VCaP (cell line): ENCODE data around the gene COMMD8.

Experiments used
- H3K27ac ChIP-seq: fragments of 450-650 bp; 2 replicates; pipeline ENCODE4 v1.5.1; 2017
- TF ChIP-seq, protein P1 (sequence below): fragments of 450-650 bp; conservative IDR thresholded peaks from 2 replicates; pipeline ENCODE4 v1.5.1; 2017; ENCODE audit warnings: mild to moderate bottlenecking, moderate library complexity

COMMD8 gene

DNA sequence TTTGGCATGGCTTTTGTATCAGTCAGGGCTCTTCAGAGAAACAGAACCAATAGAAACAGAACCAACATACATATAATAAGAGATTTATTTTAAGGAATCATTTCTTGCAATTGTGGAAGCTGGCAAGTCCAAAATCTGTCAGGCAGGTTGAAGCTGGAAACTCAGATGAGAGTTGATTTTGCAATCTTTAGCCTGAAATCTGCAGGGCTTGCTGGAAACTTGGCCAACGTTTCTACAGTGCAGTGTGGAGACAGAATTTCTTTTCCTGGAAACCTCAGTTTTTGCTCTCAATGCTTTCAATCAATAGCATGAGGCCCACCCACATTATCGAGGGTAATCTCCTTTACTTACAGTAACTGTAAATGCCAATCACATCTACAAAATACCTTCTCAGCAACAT lies 45.4 kb downstream of the COMMD8 start:
- TF ChIP-seq, protein P1, sequence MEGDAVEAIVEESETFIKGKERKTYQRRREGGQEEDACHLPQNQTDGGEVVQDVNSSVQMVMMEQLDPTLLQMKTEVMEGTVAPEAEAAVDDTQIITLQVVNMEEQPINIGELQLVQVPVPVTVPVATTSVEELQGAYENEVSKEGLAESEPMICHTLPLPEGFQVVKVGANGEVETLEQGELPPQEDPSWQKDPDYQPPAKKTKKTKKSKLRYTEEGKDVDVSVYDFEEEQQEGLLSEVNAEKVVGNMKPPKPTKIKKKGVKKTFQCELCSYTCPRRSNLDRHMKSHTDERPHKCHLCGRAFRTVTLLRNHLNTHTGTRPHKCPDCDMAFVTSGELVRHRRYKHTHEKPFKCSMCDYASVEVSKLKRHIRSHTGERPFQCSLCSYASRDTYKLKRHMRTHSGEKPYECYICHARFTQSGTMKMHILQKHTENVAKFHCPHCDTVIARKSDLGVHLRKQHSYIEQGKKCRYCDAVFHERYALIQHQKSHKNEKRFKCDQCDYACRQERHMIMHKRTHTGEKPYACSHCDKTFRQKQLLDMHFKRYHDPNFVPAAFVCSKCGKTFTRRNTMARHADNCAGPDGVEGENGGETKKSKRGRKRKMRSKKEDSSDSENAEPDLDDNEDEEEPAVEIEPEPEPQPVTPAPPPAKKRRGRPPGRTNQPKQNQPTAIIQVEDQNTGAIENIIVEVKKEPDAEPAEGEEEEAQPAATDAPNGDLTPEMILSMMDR, result no peak
- H3K27ac ChIP-seq, result no peak overlapping the region

DNA sequence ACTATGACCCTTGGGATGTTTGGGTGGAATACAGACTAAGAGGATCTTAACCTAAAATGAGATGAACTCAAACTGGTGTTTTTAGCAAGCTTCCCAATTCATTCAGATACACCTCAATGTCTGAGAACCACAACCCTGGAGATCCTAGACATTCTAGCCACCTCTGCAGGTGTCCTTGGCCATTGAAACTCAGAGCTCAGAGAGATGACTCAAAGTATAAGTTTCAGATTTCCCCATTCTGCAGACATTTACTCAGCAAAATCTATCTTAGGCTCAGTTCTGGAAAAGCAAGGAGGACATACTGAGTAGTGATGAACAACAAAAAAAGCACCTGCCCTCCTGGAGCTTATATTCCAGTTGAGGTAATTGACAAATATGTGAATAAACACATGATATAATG lies 47.8 kb downstream of the COMMD8 start:
- TF ChIP-seq, protein P1, result no peak

DNA sequence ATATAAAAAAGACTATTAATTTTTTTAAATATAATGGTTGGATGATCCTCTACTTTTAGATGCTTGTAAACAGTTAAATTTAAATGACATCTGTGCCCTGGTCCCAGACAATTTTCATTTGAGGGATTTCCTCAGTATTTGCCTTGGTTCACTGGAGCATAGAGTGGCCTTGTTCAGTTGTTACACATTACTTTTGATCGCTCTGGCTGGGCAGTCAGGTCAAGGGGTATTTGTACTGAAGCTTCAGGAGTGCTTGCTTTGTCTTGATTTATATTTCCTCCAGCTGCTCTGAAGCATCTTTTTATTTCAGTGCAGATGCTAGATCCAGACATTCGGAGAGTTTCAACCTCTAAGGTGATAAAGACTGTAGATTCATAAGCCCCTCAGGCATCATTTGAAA lies 50.0 kb downstream of the COMMD8 start:
- TF ChIP-seq, protein P1, result no peak
- no peak overlapping the region for H3K27ac ChIP-seq

More for the DNA sequence above, 47.8 kb downstream of the COMMD8 start:
- no peak overlapping the region for H3K27ac ChIP-seq

DNA sequence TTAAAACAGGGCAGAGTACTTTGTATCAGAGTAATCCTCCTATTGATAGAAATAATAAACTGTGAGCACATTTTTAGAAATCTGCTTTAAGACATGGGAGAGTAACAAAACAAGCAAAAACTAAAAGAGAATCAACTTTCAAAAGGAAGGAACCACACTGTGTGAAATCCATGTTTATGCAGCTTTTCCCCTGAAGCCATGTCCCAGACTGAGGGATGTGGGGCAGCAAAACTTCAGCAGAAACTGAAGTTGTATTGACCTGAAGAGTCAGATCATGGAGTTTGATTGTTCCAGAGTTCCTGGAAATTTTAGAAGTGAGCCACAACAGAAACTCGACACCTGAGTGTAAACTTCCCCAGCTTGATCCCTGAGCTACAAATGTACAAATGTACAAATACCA lies 53.2 kb downstream of the COMMD8 start:
- no peak overlapping the region for H3K27ac ChIP-seq
- TF ChIP-seq, protein P1, result no peak

DNA sequence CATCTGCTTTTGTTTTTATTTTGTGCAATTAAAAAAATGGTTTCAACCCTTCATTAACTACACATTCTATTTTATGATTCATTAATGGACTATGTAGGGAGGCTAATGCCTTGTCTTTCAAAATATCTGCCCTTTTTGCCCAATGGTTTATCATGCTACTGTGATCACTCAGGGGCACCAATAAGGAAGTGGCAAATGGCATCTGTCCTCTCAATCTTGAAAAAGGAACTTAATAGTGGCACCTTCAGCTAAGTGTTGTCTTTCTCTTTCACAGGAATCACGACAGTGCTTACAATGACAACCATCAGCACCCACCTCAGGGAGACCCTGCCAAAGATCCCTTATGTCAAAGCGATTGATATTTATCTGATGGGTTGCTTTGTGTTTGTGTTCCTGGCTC lies 57.1 kb downstream of the COMMD8 start:
- no peak overlapping the region for H3K27ac ChIP-seq
- TF ChIP-seq, protein P1, result no peak
